Epithelial cell of alveolus of lung (primary cell): ENCODE measurements around the gene MCFD2. TPM values are rescaled to one million over a fixed set of nuclear protein-coding genes. Genes with fewer than 3 reads are reported as not detected.

ENCODE experiments used
- total RNA-seq: library from RNA; depleted of rRNA; stranded (reverse); fragments of >200 nt; gene quantifications from 2 replicates; pipeline ENCODE4 v1.2.1, GENCODE V29; 2015

The MCFD2 gene
- 101 and 110 TPM in 2 replicates for total RNA-seq

GRCh38 chr2:46915281-46915810 lies at the start of gene MCFD2:
TSS of gene MCFD2 (minus strand) at chr2:46915806. CDS start at chr2:46909171, 6,635 bp downstream.

Other genes starting within 250 kb of the MCFD2 start
- gene SOCS5, start 216.5 kb downstream of the MCFD2 start, total RNA-seq, result 22.8 and 38.3 TPM in 2 replicates
- 8.2 and 12.2 TPM in 2 replicates for gene TTC7A, start 25.4 kb upstream of the MCFD2 start, total RNA-seq
- gene STPG4, start 239.5 kb upstream of the MCFD2 start, total RNA-seq, result 1.0 TPM in 1 of 2 replicates, not detected in the other